GM12878 (cell line): ENCODE results near the gene DZANK1. TPM values are rescaled to one million over a fixed set of nuclear protein-coding genes. Genes with fewer than 3 reads are reported as not detected.

Source experiments
- ATAC-seq: fragments of 200-7000 bp; cut with Tn5 transposase; 3 replicates; pipeline ENCODE4 v1.9.1; 2020; ENCODE audit warnings: mild to moderate bottlenecking, moderate library complexity
- BruUV-seq: library from RNA; stranded (reverse); fragments of 400-500 nt; replicated peaks from 2 replicates; lab custom pipeline; 2021; lab: Mats Ljungman, UMichigan
- CTCF ChIA-PET: fragments of 300-600 bp; sonication (Branson Sonifier 250); formaldehyde crosslinking; extraction: SDS; loops from one replicate; lab custom pipeline; 2021; ENCODE audit warnings: inconsistent platforms; lab: Yijun Ruan, JAX
- POLR2A ChIA-PET: fragments of 350-600 bp; formaldehyde crosslinking; extraction: SDS; loops from one replicate; lab custom pipeline; 2021; ENCODE audit warnings: inconsistent platforms; lab: Charles Lee
- RAD21 ChIA-PET: fragments of 300-600 bp; sonication (Branson Sonifier 250); formaldehyde crosslinking; loops from one replicate; lab custom pipeline; 2023; ENCODE audit warnings: antibody characterized with exemption; ENCODE audit not compliant: unreplicated experiment; lab: Charles Lee
- SMC1A ChIA-PET: fragments of 300-600 bp; sonication (Branson Sonifier 250); formaldehyde crosslinking; loops from one replicate; lab custom pipeline; 2023; ENCODE audit not compliant: unreplicated experiment, uncharacterized antibody; lab: Charles Lee
- DNase-seq: peaks from one replicate; pipeline ENCODE4 v3.0.0-alpha.2; 2011; ENCODE audit warnings: low read depth, low spot score
- FAIRE-seq: peaks from 3 replicates; lab custom pipeline; 2011; peaks lifted over from hg19 to GRCh38; lab: Jason Lieb, UNC
- H2AFZ ChIP-seq: 2 replicates; pipeline ENCODE4 v1.6.0; 2011; ENCODE audit warnings: low read depth, low read length, control low read depth; ENCODE audit not compliant: control insufficient read depth
- H3K27ac ChIP-seq: 2 replicates; pipeline ENCODE4 v1.5.1; 2011; ENCODE audit warnings: control low read depth; ENCODE audit not compliant: control insufficient read depth, insufficient read depth
- H3K27me3 ChIP-seq, 2 experiments: replicated peaks in 1 of 2; 2 replicates each; pipeline versions ENCODE4 v1.6.0 to v1.6.1; 2011; ENCODE audit warnings: low read length in 1 of 2; ENCODE audit not compliant: control insufficient read depth in 2 of 2, insufficient read depth in 2 of 2
- H3K36me3 ChIP-seq, 2 experiments: 2 replicates each; pipeline ENCODE4 v1.5.1; 2011; ENCODE audit warnings: low read length in 1 of 2; ENCODE audit not compliant: control insufficient read depth in 2 of 2, insufficient read depth in 2 of 2
- H3K4me1 ChIP-seq: 2 replicates; pipeline ENCODE4 v1.6.1; 2011; ENCODE audit warnings: mild to moderate bottlenecking, low read length, moderate library complexity, mixed read lengths; ENCODE audit not compliant: control insufficient read depth, insufficient read depth
- H3K4me2 ChIP-seq: 2 replicates; pipeline ENCODE4 v1.6.0; 2011; ENCODE audit warnings: control low read depth; ENCODE audit not compliant: control insufficient read depth, insufficient read depth
- H3K4me3 ChIP-seq: fragments of 200-600 bp; sonication (generic); 2 replicates; pipeline ENCODE4 v1.5.1; 2016
- H3K79me2 ChIP-seq: 2 replicates; pipeline ENCODE4 v1.6.0; 2011; ENCODE audit warnings: low read length; ENCODE audit not compliant: control insufficient read depth, insufficient read depth
- H3K9ac ChIP-seq: 2 replicates; pipeline ENCODE4 v1.8.0; 2011; ENCODE audit warnings: low read length, control low read depth, mixed read lengths; ENCODE audit not compliant: control insufficient read depth, insufficient read depth
- H3K9me3 ChIP-seq: replicated peaks from 3 replicates; pipeline ENCODE4 v1.5.1; 2011; ENCODE audit warnings: mild to moderate bottlenecking, low read length; ENCODE audit not compliant: control insufficient read depth, insufficient read depth
- H4K20me1 ChIP-seq: 2 replicates; pipeline ENCODE4 v1.6.0; 2011; ENCODE audit not compliant: control insufficient read depth, insufficient read depth
- BMI1 ChIP-seq: fragments of 450-650 bp; IDR thresholded peaks from 2 replicates; pipeline ENCODE4 v1.6.1; 2016; ENCODE audit warnings: mild to moderate bottlenecking, moderate library complexity, borderline replicate concordance
- CREM ChIP-seq: IDR thresholded peaks from 2 replicates; pipeline ENCODE4 v1.6.1; 2014; ENCODE audit warnings: antibody characterized with exemption, low read depth
- EED ChIP-seq: sonication (generic); IDR thresholded peaks from 2 replicates; pipeline ENCODE4 v1.6.1; 2016; ENCODE audit warnings: antibody characterized with exemption, low read depth
- IRF4 ChIP-seq: IDR thresholded peaks from 2 replicates; pipeline ENCODE4 v1.6.1; 2011; ENCODE audit warnings: low read depth, low read length
- JUNB ChIP-seq: IDR thresholded peaks from 2 replicates; pipeline ENCODE4 v1.6.1; 2016; ENCODE audit warnings: antibody characterized with exemption, mild to moderate bottlenecking
- NBN ChIP-seq: fragments of 450-650 bp; IDR thresholded peaks from 2 replicates; pipeline ENCODE4 v1.6.1; 2016
- NR2F1 ChIP-seq: fragments of 450-650 bp; conservative IDR thresholded peaks from 2 replicates; pipeline ENCODE4 v1.6.1; 2017; ENCODE audit warnings: mild to moderate bottlenecking
- RAD21 ChIP-seq: IDR thresholded peaks from 2 replicates; pipeline ENCODE4 v1.6.1; 2011; ENCODE audit warnings: mild to moderate bottlenecking, low read depth, low read length, moderate library complexity; ENCODE audit not compliant: insufficient read depth
- RAD51 ChIP-seq: fragments of 450-650 bp; IDR thresholded peaks from 2 replicates; pipeline ENCODE4 v1.6.1; 2016; ENCODE audit warnings: moderate library complexity, mild to moderate bottlenecking, inconsistent platforms
- RBBP5 ChIP-seq: fragments of 200-600 bp; sonication (generic); conservative IDR thresholded peaks from 2 replicates; pipeline ENCODE4 v1.6.1; 2016
- SREBF1 ChIP-seq: IDR thresholded peaks from 2 replicates; pipeline ENCODE4 v1.6.1; 2012; ENCODE audit warnings: mild to moderate bottlenecking, low read length
- TCF7 ChIP-seq: IDR thresholded peaks from 2 replicates; pipeline ENCODE4 v1.6.1; 2014; ENCODE audit warnings: antibody characterized with exemption, borderline replicate concordance
- WGBS: methylation state at CpG from one replicate; pipeline ENCODE4 v1.1.6; 2016; ENCODE audit warnings: low lambda C conversion rate; ENCODE audit not compliant: insufficient replicate concordance, insufficient coverage; ENCODE audit errors: missing lambda C conversion rate; 5-methylcytosine and 5-hydroxymethylcytosine counted together
- in situ Hi-C: fragments of 300-500 bp; cut with MboI; formaldehyde crosslinking; loops from 9 replicates; pipeline ENCODE4 v1.14.3; 2018; ENCODE audit warnings: mixed read lengths
- intact Hi-C: fragments of 100-400 bp; cut with micrococcal nuclease; formaldehyde crosslinking; loops from one replicate; pipeline ENCODE4 v1.14.2; 2022; ENCODE audit not compliant: unreplicated experiment
- polyA plus RNA-seq, 11 experiments: library from polyadenylated mRNA; depleted of rRNA in 4 of 11; unstranded in 6 of 11; stranded (reverse) in 5 of 11; fragments of >200 nt; fragmentation: Nextera tagmentation in 4 of 11; fragmentation: Illumina TruSeq in 1 of 11; extraction: Ambion mirVana in 4 of 11; extraction: Trizol in 1 of 11; gene quantifications; 1 replicate in 1 of 11; 2 replicates in 10 of 11; pipeline versions ENCODE4 v1.2.1 to v1.2.3, GENCODE V29; 2011 to 2016; ENCODE audit warnings: inconsistent platforms in 2 of 11, missing spikeins in 2 of 11, low read depth in 1 of 11
- total RNA-seq, 4 experiments: library from RNA; depleted of rRNA in 3 of 4; stranded (reverse); fragments of >200 nt in 3 of 4; fragmentation: Illumina TruSeq in 1 of 4; extraction: Trizol in 1 of 4; gene quantifications; 2 replicates each; pipeline versions ENCODE4 v1.2.1 to v1.2.3, GENCODE V29; 2013 to 2021
- TF ChIP-seq, protein P1 (sequence below): IDR thresholded peaks from 2 replicates; pipeline ENCODE4 v1.6.1; 2012; ENCODE audit warnings: low read depth, low read length, improper control_type of control experiment
- TF ChIP-seq, protein P2 (sequence below): fragments of 450-650 bp; IDR thresholded peaks from 2 replicates; pipeline ENCODE4 v1.6.1; 2016; ENCODE audit warnings: mild to moderate bottlenecking
- TF ChIP-seq, protein P3 (sequence below): fragments of 450-650 bp; IDR thresholded peaks from 2 replicates; pipeline ENCODE4 v1.6.1; 2017; ENCODE audit warnings: mild to moderate bottlenecking, moderate library complexity
- TF ChIP-seq, protein P4 (sequence below): fragments of 150-350 bp; IDR thresholded peaks from 2 replicates; pipeline ENCODE4 v1.6.1; 2014; ENCODE audit warnings: mild to moderate bottlenecking, low read depth, low read length

Gene DZANK1
- total and polyA plus RNA-seq, 10 of the 15 experiments (the other 5 are each of a cell fraction or from before 2014, with no cell fraction given) = 3.6 to 12.6 (median 6.5) TPM

DNA sequence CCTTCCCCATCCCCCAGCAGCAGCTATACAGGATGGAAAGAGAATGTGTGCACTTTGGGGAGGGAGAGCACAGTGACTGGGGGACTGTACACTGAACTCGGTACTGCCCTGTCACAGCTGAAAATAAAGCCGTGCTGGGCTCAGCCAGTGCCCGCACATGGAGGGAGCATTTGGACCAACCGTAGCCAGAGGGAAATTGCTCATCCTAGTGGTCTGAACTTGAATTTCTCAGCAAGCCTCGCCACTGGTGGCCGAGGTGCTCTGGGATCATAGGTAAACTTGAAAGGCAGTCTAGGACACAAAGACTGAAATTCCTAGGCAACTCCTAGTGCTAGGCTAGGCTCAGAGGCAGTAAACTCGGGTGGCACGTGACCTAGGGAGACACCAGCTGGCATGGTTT is 61.0 kb downstream of the DZANK1 start (continued):
- TF ChIP-seq, protein P1, sequence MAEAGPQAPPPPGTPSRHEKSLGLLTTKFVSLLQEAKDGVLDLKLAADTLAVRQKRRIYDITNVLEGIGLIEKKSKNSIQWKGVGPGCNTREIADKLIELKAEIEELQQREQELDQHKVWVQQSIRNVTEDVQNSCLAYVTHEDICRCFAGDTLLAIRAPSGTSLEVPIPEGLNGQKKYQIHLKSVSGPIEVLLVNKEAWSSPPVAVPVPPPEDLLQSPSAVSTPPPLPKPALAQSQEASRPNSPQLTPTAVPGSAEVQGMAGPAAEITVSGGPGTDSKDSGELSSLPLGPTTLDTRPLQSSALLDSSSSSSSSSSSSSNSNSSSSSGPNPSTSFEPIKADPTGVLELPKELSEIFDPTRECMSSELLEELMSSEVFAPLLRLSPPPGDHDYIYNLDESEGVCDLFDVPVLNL = no peak
- TF ChIP-seq TCF7 = no peak
- TF ChIP-seq, all 136 proteins: peak for 0

DNA sequence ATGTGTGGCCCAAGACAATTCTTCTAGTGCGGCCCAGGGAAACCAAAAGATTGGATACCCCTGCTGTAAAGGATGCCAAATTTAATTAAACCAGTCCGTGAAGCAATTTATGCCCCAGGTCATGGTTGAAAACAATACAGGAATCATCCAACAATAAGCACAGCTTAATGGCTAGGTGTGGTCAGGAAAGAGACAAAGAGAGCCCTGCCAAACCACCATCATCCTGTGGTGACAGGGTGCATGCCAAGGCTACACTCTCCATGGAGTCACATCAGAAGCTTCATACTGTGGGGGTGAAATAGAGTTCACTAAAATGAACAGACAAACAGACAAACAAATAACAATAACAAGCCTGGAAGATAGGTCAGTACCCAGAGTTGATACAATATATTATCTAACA is 62.7 kb downstream of the DZANK1 start:
- TF ChIP-seq EED = no peak
- TF ChIP-seq IRF4 = no peak
- TF ChIP-seq RBBP5 = no peak
- TF ChIP-seq NBN = no peak
- no peak for TF ChIP-seq SREBF1
- TF ChIP-seq, protein P2, sequence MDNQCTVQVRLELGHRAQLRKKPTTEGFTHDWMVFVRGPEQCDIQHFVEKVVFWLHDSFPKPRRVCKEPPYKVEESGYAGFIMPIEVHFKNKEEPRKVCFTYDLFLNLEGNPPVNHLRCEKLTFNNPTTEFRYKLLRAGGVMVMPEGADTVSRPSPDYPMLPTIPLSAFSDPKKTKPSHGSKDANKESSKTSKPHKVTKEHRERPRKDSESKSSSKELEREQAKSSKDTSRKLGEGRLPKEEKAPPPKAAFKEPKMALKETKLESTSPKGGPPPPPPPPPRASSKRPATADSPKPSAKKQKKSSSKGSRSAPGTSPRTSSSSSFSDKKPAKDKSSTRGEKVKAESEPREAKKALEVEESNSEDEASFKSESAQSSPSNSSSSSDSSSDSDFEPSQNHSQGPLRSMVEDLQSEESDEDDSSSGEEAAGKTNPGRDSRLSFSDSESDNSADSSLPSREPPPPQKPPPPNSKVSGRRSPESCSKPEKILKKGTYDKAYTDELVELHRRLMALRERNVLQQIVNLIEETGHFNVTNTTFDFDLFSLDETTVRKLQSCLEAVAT = no peak
- TF ChIP-seq JUNB = no peak
- no peak for TF ChIP-seq BMI1
- TF ChIP-seq RAD21 = no peak
- TF ChIP-seq NR2F1 = no peak
- no peak for TF ChIP-seq RAD51
- TF ChIP-seq, protein P3, sequence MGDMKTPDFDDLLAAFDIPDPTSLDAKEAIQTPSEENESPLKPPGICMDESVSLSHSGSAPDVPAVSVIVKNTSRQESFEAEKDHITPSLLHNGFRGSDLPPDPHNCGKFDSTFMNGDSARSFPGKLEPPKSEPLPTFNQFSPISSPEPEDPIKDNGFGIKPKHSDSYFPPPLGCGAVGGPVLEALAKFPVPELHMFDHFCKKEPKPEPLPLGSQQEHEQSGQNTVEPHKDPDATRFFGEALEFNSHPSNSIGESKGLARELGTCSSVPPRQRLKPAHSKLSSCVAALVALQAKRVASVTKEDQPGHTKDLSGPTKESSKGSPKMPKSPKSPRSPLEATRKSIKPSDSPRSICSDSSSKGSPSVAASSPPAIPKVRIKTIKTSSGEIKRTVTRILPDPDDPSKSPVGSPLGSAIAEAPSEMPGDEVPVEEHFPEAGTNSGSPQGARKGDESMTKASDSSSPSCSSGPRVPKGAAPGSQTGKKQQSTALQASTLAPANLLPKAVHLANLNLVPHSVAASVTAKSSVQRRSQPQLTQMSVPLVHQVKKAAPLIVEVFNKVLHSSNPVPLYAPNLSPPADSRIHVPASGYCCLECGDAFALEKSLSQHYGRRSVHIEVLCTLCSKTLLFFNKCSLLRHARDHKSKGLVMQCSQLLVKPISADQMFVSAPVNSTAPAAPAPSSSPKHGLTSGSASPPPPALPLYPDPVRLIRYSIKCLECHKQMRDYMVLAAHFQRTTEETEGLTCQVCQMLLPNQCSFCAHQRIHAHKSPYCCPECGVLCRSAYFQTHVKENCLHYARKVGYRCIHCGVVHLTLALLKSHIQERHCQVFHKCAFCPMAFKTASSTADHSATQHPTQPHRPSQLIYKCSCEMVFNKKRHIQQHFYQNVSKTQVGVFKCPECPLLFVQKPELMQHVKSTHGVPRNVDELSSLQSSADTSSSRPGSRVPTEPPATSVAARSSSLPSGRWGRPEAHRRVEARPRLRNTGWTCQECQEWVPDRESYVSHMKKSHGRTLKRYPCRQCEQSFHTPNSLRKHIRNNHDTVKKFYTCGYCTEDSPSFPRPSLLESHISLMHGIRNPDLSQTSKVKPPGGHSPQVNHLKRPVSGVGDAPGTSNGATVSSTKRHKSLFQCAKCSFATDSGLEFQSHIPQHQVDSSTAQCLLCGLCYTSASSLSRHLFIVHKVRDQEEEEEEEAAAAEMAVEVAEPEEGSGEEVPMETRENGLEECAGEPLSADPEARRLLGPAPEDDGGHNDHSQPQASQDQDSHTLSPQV = no peak
- TF ChIP-seq, protein P4, sequence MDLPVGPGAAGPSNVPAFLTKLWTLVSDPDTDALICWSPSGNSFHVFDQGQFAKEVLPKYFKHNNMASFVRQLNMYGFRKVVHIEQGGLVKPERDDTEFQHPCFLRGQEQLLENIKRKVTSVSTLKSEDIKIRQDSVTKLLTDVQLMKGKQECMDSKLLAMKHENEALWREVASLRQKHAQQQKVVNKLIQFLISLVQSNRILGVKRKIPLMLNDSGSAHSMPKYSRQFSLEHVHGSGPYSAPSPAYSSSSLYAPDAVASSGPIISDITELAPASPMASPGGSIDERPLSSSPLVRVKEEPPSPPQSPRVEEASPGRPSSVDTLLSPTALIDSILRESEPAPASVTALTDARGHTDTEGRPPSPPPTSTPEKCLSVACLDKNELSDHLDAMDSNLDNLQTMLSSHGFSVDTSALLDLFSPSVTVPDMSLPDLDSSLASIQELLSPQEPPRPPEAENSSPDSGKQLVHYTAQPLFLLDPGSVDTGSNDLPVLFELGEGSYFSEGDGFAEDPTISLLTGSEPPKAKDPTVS = no peak
- TF ChIP-seq CREM = no peak
- Histone ChIP-seq H3K9me3 (no peaks in the 10 kb centered on the region; the same call in 2 of the 3 replicates), H3K4me2 (no peak overlapping the region), H3K36me3 (no peaks in the 10 kb centered on the region; a peak in 1 of 4 replicates), H3K27ac (no peak overlapping the region), H4K20me1 (no peaks in the 10 kb centered on the region), H3K4me3 (no peak overlapping the region), H3K9ac (no peak overlapping the region), H3K4me1 (no peaks in the 10 kb centered on the region), H3K79me2 (no peaks in the 10 kb centered on the region), H3K27me3 (no peaks in the 10 kb centered on the region), H2AFZ (no peak overlapping the region)
- ChIA-PET RAD21 (no interaction called here), SMC1A (no interaction called here), CTCF (interaction anchor here (1.0 to 2.5 kb wide), 2 partner anchors 9 kb away, joined by 3 to 8 read pairs; no protein-coding TSS in a partner anchor), POLR2A (interaction anchor here (0.6 kb wide), 2 partner anchors 32 to 433 kb away, joined by 3 read pairs; no protein-coding TSS in a partner anchor)
- 93% methylated on average over 2 of the region's 2 CpGs for WGBS
- intact Hi-C loops (no loop called here), in situ Hi-C loops (loop anchor here (25.0 kb wide), 1 partner anchor 658 kb away; no protein-coding TSS in a partner anchor)
- BruUV-seq = no TSS peak
- no peak for FAIRE-seq
- no peak for DNase-seq
- ATAC-seq = peak; percentile 54
